Stimulated activated CD8-positive, alpha-beta memory T cell treated with anti-CD3 and anti-CD28 coated beads, Interleukin-4, amount 100 ng/mL, for 4 hours (primary cell): ENCODE measurements around the gene PKP4.
"Not testable (repeated sequence)": the region's sequence is repeated elsewhere in the genome, so short reads cannot be mapped to it uniquely, and the experiment has no call there.

Experiments used
- DNase-seq, 2 donors: peaks; one replicate each; pipeline ENCODE4 v3.0.0-alpha.2; 2020; ENCODE audit warnings: low read depth in 2 of 2, low spot score in 1 of 2

PKP4 gene, protein sequence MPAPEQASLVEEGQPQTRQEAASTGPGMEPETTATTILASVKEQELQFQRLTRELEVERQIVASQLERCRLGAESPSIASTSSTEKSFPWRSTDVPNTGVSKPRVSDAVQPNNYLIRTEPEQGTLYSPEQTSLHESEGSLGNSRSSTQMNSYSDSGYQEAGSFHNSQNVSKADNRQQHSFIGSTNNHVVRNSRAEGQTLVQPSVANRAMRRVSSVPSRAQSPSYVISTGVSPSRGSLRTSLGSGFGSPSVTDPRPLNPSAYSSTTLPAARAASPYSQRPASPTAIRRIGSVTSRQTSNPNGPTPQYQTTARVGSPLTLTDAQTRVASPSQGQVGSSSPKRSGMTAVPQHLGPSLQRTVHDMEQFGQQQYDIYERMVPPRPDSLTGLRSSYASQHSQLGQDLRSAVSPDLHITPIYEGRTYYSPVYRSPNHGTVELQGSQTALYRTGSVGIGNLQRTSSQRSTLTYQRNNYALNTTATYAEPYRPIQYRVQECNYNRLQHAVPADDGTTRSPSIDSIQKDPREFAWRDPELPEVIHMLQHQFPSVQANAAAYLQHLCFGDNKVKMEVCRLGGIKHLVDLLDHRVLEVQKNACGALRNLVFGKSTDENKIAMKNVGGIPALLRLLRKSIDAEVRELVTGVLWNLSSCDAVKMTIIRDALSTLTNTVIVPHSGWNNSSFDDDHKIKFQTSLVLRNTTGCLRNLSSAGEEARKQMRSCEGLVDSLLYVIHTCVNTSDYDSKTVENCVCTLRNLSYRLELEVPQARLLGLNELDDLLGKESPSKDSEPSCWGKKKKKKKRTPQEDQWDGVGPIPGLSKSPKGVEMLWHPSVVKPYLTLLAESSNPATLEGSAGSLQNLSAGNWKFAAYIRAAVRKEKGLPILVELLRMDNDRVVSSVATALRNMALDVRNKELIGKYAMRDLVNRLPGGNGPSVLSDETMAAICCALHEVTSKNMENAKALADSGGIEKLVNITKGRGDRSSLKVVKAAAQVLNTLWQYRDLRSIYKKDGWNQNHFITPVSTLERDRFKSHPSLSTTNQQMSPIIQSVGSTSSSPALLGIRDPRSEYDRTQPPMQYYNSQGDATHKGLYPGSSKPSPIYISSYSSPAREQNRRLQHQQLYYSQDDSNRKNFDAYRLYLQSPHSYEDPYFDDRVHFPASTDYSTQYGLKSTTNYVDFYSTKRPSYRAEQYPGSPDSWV

DNA sequence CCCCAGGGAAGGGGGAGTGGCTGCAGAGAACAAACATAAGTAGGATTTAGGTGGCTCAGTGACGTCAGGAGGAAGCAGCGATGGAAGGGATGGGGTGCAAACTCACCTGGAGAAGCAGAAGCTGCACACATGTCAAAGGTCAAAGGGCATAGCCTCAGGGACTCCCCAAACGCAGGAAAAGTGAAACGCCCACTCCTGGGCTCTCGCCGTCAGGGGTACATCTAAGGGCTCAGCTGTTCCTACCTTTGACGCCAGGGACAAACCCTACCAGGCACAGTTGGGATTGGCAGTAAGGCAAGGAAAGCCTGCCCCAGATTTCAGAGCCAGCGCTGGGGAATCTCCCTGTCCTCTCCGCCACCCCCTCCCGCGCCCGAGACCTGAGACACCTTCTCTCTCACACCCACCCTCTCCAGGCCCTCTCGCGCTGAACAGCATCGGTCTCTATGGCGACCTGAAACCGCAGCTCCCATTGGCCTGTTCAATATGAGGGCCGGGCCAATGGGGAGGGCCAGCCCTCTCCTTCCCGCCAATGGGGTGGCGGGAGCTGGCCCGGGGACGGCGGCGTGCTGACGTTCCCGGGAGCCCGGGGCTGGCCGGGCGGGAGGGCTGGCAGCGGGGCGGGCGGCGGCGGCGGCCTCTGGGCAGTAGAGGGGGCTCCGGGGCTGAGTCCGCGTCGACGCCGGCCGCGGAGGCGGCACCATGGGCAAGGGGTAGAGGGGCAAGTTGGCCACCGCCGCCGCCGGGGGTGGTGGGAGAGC lies at the start of gene PKP4, which contains the start of gene CCDC148:
PKP4 (plus strand) TSS at position 644 of the 758 bp plus-strand sequence. CDS start 76,233 bp downstream, outside the sequence.
CCDC148 (minus strand) TSS at position 445 of the 758 bp plus-strand sequence; CDS start at position 131, 314 bp downstream.
- peak; percentile 75 to 84 for DNase-seq

DNA sequence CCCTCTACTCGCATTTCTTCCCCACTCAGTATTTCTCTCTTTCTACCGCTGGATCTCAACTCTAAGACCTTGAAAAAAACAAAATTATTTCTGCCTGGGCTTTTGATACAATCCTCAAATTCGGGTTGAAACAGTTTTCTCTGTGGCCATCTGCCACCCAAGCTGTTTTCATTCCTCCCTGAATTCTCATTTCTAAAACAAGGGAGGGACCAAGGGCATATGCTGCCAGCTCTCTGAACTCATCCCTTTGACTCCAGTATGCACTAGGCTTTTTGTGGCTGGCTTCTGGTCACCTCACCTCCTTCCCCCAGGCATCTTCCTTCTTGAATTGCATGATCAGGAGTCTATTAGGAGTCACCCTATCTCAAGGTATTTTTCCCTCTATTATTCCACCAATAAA lies 49.7 kb upstream of the PKP4 start:
- no peak for DNase-seq

DNA sequence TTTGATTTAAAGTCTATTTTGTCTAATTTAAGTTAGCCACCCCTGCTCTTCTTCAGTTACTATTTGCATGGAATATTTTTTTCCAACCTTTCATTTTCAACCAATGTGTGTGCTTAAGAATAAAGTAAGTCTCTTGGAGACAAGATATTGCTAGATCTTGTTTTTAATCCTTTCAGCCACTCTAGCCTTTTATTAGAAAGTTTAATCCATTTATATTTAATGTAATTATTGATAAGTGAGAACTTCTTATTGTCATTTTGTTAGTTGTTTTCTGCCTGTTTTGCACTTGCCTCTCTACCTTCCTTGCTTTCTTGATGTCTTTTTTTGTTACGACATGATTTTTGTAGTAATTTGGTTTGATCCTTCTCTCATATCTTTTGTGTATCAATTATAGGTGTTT lies 46.6 kb upstream of the PKP4 start:
- no peak for DNase-seq

DNA sequence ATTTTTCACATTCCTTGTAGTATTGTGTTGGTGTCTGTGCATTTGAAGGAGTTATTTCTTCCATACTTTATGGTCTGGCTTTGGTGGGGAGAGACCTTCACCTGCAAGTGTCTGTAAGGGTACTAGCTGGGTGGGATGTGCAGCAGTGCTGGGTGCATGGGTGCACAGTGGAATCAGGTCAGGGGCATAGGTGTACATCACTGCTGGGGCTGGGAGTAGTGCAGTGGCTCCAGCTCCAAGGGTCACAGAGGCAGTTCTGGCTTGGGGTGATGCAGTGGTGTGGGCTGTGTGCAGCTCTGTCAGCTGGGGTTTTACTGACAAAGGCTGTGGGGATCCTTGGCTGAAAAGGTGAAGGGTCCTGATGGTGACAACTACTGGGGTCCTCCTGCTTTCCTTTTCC lies 45.0 kb upstream of the PKP4 start:
- no peak for DNase-seq

DNA sequence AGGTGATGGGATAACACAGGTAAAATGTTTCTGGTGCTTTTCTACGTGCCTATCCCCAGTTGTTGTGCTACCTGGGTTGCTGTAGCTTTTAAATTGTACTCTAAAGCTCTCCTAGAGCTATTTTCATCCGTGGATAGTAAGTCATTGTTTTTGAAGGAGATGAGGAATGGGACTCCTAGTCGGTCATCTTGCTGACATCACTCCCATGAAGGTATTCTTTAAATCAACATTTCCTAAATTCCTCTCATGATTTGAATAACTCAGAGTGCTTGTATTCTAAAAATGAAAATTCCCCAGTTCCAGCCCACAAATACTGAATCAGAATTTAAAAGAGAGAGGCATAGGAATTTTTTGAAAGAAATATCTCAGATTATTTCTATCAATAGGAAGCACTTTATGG lies 44.5 kb upstream of the PKP4 start:
- no peak for DNase-seq

DNA sequence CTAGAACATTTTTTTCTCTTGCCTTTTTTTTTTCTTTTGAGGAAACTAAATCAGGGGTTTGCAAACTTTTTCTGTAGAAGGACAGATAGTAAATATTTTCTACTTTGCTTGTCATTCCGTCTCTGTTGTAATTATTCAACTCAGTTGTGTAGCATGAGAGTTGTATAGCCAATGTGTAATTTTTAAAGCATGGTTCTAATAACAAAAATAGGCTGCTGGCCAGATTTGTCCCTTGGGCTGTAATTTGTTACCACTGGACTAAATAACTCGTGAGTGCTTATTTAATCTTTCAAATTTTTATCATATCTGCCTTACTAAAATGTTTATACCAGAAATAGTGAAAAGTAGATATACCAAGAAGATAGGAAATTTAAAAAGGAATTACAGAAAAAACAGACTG lies 43.2 kb upstream of the PKP4 start:
- no peak for DNase-seq

DNA sequence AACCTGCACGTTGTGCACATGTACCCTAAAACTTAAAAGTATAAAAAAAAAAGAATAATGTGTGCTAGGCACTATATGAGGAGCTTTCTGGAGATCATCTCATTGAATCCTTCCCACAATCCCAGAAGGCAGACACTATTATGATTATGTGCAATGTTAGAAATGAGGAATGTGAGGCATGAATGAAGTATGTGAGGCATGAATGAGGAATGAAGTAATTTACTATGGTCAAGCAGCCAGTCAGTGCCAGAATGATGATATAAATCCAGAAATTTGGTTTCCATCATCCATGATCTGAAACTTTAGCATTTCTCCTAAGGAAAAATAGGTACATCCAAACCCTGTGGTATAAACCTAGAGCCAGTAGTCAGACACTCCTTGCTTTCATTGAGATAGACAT lies 42.2 kb upstream of the PKP4 start:
- DNase-seq: no peak

DNA sequence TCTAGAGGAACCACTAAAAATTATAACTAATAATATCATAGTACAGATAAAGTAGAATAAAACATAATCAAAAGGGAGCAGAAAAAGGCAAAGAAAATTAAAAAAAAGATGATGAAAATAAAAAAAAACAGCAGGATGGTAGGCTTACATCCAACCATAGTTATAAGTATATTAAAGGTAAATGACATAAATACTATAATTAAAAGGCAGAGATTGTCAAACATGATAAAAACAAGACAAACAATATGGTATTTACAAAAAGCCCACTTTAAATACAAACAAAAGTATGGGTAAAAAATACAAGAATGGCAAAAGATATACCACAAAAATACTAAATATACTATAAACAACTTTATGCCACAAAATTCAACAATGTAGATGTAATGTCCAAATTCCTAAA lies 24.6 kb upstream of the PKP4 start:
- no peak for DNase-seq

DNA sequence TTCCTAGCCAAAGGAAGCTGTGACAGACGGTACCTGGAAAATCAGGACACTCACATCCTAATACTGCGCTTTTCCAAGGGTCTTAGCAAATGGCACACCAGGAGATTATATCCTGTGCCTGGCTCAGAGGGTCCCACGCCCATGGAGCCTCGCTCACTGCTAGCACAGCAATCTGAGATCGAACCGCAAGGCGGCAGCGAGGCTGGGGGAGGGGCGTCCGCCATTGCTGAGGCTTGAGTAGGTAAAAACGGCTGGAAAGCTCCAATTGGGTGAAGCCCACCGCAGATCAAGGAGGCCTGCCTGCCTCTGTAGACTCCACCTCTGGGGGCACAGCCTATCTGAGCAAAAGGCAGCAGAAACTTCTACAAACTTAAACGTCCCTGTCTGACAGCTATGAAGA lies 23.0 kb upstream of the PKP4 start:
- DNase-seq: not testable (repeated sequence)

DNA sequence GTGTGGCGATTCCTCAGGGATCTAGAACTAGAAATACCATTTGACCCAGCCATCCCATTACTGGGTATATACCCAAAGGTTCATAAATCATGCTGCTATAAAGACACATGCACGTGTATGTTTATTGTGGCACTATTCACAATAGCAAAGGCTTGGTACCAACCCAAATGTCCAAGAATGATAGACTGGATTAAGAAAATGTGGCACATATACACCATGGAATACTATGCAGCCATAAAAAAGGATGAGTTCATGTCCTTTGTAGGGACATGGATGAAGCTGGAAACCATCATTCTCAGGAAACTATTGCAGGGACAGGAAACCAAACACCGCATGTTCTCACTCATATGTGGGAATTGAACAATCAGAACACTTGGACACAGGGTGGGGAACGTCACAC lies 17.7 kb upstream of the PKP4 start:
- not testable (repeated sequence) for DNase-seq

DNA sequence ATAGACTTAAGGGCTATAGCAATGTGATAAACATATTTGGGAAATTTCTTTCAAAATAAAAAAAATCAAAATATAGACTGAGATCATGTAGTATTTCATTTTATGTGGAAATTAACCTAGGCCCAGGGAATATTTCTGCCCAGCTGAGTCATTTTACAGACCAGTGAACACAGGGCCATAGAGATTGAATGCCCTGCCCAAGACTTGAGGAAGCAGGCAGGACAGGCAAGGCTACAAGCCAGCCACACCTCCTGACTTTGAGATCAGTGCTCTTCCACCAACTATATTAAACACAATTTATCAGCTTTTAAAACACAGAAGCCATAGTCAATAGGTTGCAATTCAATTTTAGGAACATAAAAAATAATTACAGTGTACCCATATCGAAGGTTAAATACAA lies 13.1 kb upstream of the PKP4 start:
- DNase-seq: no peak

DNA sequence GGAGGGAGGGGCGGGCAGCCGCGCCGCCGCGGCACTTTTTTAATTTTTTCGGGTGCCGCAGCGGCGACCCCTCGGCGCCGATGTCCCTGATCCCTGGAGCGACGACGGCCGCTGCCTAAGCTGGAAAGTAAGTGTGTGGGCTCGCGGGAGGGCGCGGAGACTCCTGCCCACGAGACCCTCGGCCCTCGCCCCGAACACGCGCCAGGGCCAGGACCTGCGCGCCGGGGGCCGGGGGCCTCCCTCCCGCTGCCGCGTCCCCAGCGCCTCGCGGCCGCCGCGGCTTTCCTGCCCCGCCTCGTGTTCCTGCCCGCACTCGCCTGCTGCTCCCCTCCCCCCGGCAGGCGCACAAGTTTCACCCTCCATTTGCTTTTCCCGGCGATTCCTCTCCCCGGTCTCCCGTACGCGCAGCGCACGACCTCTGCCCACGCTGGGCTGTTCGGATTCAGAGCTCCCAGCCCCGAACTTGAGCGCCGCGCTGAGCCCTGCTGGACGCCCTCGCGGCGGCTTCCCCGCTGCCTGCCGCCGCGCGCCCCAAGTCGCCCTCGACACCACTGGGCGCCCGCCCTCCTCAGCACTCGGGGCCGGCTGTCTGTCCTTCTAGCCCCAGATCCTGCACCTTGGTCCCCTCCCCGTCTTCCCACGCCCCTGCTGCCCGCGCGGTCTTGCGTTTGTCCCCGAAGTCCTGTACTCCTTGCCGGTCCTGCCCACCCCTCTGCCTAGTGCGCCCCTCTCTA lies 507 bp downstream of the PKP4 start:
- peak; percentile 3 to 16 for DNase-seq

DNA sequence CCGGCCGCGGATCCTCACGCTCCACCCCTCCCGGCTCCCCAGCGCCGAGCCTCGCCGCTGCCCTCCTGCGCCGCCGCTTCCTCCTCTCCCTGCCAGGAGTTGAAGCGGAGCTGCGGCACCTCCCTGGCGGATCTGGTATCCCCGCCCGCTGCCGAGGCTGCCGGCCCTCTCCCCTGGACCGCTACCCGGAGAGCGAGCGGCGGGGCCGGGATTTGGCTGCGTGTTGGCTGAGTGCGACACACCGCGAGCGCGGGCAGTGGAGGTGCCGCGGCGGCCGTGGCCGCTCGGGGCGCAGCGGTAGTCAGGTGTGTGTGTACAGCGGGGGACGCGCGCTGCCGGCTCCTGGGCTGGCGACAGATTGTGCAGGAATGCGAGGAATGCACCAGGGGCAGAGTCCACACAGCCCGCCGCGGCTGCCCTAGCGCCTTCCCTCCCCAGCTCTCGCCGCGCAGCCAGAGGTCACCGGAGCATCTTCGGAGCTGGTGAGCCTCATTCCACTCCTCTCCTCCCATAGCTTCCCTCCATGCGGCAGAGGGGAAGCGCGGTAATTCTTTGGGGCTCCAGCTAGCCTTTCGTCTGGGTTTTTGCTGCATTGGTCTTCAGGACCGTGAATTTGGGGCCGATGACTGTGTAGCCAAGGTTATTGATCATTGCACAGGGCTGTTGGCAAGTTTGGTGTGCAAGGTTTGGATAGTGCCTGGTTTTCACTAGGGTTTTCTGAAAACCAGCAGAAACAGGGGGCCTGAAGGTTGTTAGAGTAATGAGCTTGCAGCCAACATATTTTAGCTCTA lies 1.3 kb downstream of the PKP4 start:
- peak; percentile 4 to 25 for DNase-seq

DNA sequence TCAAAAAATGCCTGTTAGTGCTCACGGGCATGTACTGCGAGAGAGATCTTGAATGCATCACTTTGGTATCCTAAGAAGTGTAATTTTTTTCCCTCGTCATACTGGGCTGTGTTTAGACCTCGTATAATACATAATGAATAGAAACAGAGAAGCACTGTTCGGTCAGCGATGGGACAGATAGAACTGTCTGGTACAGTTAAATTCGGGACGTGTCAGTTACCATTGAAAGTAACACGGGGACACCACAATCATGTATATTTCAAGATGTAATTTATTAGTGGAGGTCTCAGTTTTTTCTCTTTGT lies 1.8 kb downstream of the PKP4 start:
- no peak for DNase-seq

DNA sequence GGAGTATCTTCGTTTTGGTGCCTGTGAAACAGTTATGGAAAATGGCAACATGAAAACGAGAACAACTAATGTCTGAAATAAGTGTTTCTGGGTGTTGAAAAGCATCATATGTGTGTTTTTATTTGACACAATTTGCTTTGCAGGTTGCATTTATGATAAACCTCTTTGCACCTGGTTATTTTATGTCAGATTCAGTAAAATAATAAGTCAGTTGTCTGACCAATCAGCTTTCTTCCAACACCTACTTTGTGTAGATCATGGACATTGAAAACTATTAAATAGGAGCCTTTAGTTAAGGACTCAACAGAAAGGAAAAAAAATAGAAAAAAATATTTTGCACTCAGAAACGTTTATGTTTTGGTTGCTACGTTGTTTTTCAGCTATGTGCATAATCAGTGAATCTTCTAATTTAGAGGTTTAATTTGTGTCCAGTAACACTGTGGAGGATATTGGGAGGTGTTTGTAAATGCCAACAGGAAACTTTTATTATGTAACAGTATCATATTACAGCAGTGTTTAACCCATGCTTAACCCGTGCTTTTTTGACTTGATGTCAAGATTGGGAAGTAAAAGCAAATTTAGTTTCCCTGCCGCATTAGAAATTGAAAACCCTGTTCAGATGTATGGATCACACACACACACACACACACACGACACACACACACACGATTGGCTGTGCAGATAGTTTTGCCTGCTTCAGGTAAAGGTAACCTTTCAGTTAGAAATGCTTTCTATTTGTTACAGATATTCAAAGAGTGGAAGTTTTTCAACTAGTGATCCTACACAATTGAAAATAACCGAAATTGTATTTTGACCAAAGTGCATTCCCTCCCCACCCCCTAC lies 2.6 kb downstream of the PKP4 start:
- DNase-seq: no peak

DNA sequence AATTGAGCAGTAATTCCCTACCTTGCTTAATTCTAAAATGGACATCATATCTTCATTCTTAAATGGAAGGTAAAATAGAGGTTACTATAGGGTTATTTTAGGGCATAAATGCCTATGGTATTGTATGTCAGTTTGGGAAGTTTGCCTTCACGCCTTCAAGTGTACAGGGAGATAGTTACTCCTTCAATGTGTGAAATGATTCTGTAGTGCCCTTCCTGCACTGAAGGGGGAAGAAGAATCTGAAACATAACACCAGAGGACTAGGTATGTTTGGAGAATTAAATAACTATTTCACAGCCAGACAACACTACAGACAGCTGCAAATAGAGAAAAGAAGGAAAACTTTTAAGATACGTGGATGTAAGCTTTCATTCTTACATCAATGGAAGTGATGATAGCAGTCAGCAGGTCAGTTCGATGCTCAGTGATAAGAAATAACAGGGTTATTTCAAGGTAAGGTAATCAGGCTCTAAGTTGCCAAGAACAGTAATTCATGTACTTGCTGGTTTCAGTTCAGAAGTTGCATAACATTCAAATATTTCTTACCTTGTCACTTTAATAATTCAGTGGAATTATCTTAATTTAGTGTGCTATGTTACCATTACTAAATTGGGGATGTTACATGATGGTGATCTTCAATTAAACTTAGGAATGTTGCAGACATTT lies 4.0 kb downstream of the PKP4 start:
- no peak for DNase-seq

DNA sequence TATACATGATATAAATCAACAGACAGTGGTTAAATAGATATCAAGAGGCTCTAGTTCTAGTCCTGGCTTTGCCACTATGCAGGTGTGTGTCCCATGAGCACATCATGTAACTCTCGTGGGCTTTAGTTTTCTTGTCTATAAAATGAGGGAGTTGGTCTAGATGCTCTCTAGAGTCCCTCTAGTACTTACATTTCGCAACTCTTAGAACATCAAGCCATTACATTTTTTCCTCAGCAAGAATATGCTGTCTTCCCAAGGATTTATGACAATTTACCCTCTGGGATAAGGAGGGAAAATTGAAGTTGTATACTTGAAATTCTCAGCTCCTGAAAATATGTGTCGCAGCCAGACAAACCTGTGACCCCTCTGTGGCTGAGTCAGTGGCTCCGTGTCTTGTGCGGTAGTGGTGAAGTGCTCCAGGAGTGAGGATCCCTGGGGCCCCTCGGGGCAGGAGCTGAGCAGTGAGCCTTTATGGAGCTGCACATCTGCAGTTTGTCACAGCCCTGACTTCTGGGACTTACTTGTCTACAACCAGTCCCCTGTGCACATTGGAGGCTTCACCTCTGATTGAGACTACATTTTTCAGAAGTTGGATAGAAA lies 6.8 kb downstream of the PKP4 start:
- DNase-seq: no peak
